CD4-positive, CD25-positive, alpha-beta regulatory T cell (primary cell): ENCODE results near the gene PIK3CA. TPM values are rescaled to one million over a fixed set of nuclear protein-coding genes. Genes with fewer than 3 reads are reported as not detected.
"Not testable (repeated sequence)": the region's sequence is repeated elsewhere in the genome, so short reads cannot be mapped to it uniquely, and the experiment has no call there.

Experiments used
- ATAC-seq, 2 donors: fragments of 150-1000 bp; cut with Tn5 transposase; one replicate each; pipeline ENCODE4 v1.10.0; 2021; ENCODE audit warnings: low read depth in 2 of 2, moderate number of reproducible peaks in 2 of 2, moderate library complexity in 1 of 2
- DNase-seq, 3 donors: peaks; one replicate each; pipeline versions ENCODE4 v3.0.0 to v3.0.0-alpha.2; 2012 to 2022; ENCODE audit warnings: mixed read lengths in 1 of 3
- H3K27ac ChIP-seq: one replicate; pipeline ENCODE4 v1.7.0; 2013; ENCODE audit warnings: mild to moderate bottlenecking, low read length; ENCODE audit not compliant: insufficient read depth, poor library complexity, severe bottlenecking
- H3K27me3 ChIP-seq: one replicate; pipeline ENCODE4 v1.7.0; 2013; ENCODE audit warnings: low read length; ENCODE audit not compliant: control insufficient read depth, insufficient read depth
- H3K36me3 ChIP-seq: one replicate; pipeline ENCODE4 v1.7.0; 2013; ENCODE audit warnings: mild to moderate bottlenecking, low read length, moderate library complexity; ENCODE audit not compliant: control insufficient read depth, insufficient read depth
- H3K4me1 ChIP-seq: 2 replicates; pipeline ENCODE4 v1.7.0; 2013; ENCODE audit warnings: mild to moderate bottlenecking, low read length; ENCODE audit not compliant: insufficient read depth, control insufficient read depth, poor library complexity, severe bottlenecking
- H3K4me3 ChIP-seq: one replicate; pipeline ENCODE4 v1.7.0; 2013; ENCODE audit warnings: low read depth, mild to moderate bottlenecking, low read length, moderate library complexity
- H3K9me3 ChIP-seq, 2 experiments: 1 replicate in 1 of 2; 2 replicates in 1 of 2; pipeline ENCODE4 v1.7.0; 2013; ENCODE audit warnings: low read length in 2 of 2, mild to moderate bottlenecking in 1 of 2, moderate library complexity in 1 of 2; ENCODE audit not compliant: control insufficient read depth in 2 of 2
- H3K27ac Mint-ChIP-seq, 3 donors: one replicate each; pipeline ENCODE4 v1.8.0; 2020 to 2022; ENCODE audit warnings: mild to moderate bottlenecking in 3 of 3, mixed read lengths in 3 of 3, moderate library complexity in 2 of 3
- H3K27me3 Mint-ChIP-seq: one replicate; pipeline ENCODE4 v1.8.0; 2022; ENCODE audit warnings: mild to moderate bottlenecking, mixed read lengths
- H3K36me3 Mint-ChIP-seq: one replicate; pipeline ENCODE4 v1.8.0; 2020; ENCODE audit warnings: mixed read lengths
- H3K4me1 Mint-ChIP-seq, 4 donors: one replicate each; pipeline ENCODE4 v1.8.0; 2020 to 2022; ENCODE audit warnings: mixed read lengths in 4 of 4, mild to moderate bottlenecking in 1 of 4
- H3K4me3 Mint-ChIP-seq, 4 donors: one replicate each; pipeline ENCODE4 v1.8.0; 2020 to 2022; ENCODE audit warnings: mild to moderate bottlenecking in 4 of 4, mixed read lengths in 4 of 4, moderate library complexity in 3 of 4
- H3K9me3 Mint-ChIP-seq, 7 donors: one replicate each; pipeline ENCODE4 v1.8.0; 2020 to 2022; ENCODE audit warnings: mixed read lengths in 7 of 7, mild to moderate bottlenecking in 3 of 7, moderate library complexity in 2 of 7
- polyA plus RNA-seq, 4 donors: library from polyadenylated mRNA; unstranded; fragments of 300-500 nt; fragmentation: Illumina TruSeq; gene quantifications; one replicate each; pipeline ENCODE4 v1.2.3, GENCODE V29; 2021
- total RNA-seq: library from RNA; stranded (reverse); gene quantifications from one replicate; pipeline ENCODE4 v1.2.3, GENCODE V29; 2022

PIK3CA gene
- total and polyA plus RNA-seq, 5 donors from 2014 or later = 15.8 to 38.0 (median 19.6) TPM

GRCh38 chr3:179250803-179251476 is 102.8 kb downstream of the PIK3CA start, which contains the start of gene KCNMB3:
KCNMB3 (minus strand) TSS chr3:179251114; CDS start chr3:179250990, 124 bp downstream.
- Mint-ChIP-seq H3K4me3 (no peak within 1 kb of the TSS), H3K9me3 (no peaks in the 10 kb centered on the region), H3K36me3 (peaks cover 4% of the 10 kb centered on the region), H3K27ac (no peak within 1 kb of the TSS), H3K4me1 (peaks cover 0 to 4% (median under 1%) of the 10 kb centered on the region in 4 donors), H3K27me3 (peaks cover 5% of the 10 kb centered on the region)
- Histone ChIP-seq H3K27ac (no peak within 1 kb of the TSS), H3K27me3 (no peaks in the 10 kb centered on the region), H3K36me3 (no peaks in the 10 kb centered on the region), H3K4me1 (no peaks in the 10 kb centered on the region), H3K9me3 (no peaks in the 10 kb centered on the region), H3K4me3 (no peak within 1 kb of the TSS)
- DNase-seq = no peak
- ATAC-seq = no peak

GRCh38 chr3:179256813-179257212 is 108.7 kb downstream of the PIK3CA start:
- ATAC-seq (no peak), DNase-seq (no peak)
- no peaks in the 10 kb centered on the region for H3K9me3 ChIP-seq
- H3K36me3 Mint-ChIP-seq = no peaks in the 10 kb centered on the region
- peaks cover 12 to 27% (median 19%) of the 10 kb centered on the region in 4 donors for H3K4me1 Mint-ChIP-seq
- H3K4me3 ChIP-seq = no peak overlapping the region
- no peak overlapping the region for H3K27ac ChIP-seq
- H3K36me3 ChIP-seq = no peaks in the 10 kb centered on the region
- no peak overlapping the region for H3K27ac Mint-ChIP-seq
- H3K27me3 ChIP-seq = no peaks in the 10 kb centered on the region
- H3K4me1 ChIP-seq = peaks cover 8% of the 10 kb centered on the region
- H3K9me3 Mint-ChIP-seq = peaks cover 0 to 8% (median 5%) of the 10 kb centered on the region in 7 donors
- H3K27me3 Mint-ChIP-seq = peaks cover 5% of the 10 kb centered on the region
- no peak overlapping the region for H3K4me3 Mint-ChIP-seq

- H3K27ac ChIP-seq, H3K27me3 Mint-ChIP-seq, ATAC-seq, H3K27me3 ChIP-seq, H3K36me3 Mint-ChIP-seq, H3K4me3 ChIP-seq, H3K9me3 ChIP-seq, DNase-seq, H3K36me3 ChIP-seq, H3K4me3 Mint-ChIP-seq, H3K9me3 Mint-ChIP-seq, H3K27ac Mint-ChIP-seq: not testable (repeated sequence)
- peaks cover 12% of the 10 kb centered on the region for H3K4me1 ChIP-seq
- H3K4me1 Mint-ChIP-seq = peaks cover 12 to 29% (median 19%) of the 10 kb centered on the region in 4 donors
Measured at GRCh38 chr3:179257742-179258141, 109.6 kb downstream of the PIK3CA start.

GRCh38 chr3:179258820-179259219 is 110.7 kb downstream of the PIK3CA start:
- Histone ChIP-seq H3K4me3 (no peak overlapping the region), H3K4me1 (peaks cover 12% of the 10 kb centered on the region), H3K27ac (no peak overlapping the region), H3K36me3 (no peaks in the 10 kb centered on the region), H3K27me3 (no peaks in the 10 kb centered on the region), H3K9me3 (no peaks in the 10 kb centered on the region)
- Mint-ChIP-seq H3K9me3 (peaks cover 0 to 8% (median 5%) of the 10 kb centered on the region in 7 donors), H3K27ac (no peak overlapping the region), H3K4me1 (peaks cover 12 to 29% (median 19%) of the 10 kb centered on the region in 4 donors), H3K27me3 (peaks cover 5% of the 10 kb centered on the region), H3K4me3 (no peak overlapping the region), H3K36me3 (no peaks in the 10 kb centered on the region)
- DNase-seq (peak in 1 of 3 donors; percentile 5), ATAC-seq (no peak)

- not testable (repeated sequence) for ATAC-seq, H3K27me3 Mint-ChIP-seq, H3K9me3 Mint-ChIP-seq, H3K36me3 ChIP-seq, H3K36me3 Mint-ChIP-seq, H3K27ac ChIP-seq, H3K9me3 ChIP-seq, DNase-seq, H3K27me3 ChIP-seq
- Mint-ChIP-seq H3K4me3 (peak overlapping the region in 3 of 4 donors; percentile 62 to 85 (median 77)), H3K4me1 (peaks cover 12 to 29% (median 19%) of the 10 kb centered on the region in 4 donors), H3K27ac (peak overlapping the region; percentile 60 to 78 (median 66))
- peak overlapping the region; percentile 57 for H3K4me3 ChIP-seq
- H3K4me1 ChIP-seq = peaks cover 12% of the 10 kb centered on the region
Measured at GRCh38 chr3:179259959-179260756, 112.0 kb downstream of the PIK3CA start.

GRCh38 chr3:179260949-179261765 is 113.0 kb downstream of the PIK3CA start:
- Mint-ChIP-seq H3K27ac (peak overlapping the region in 2 of 3 donors; percentile 60 to 66), H3K4me3 (peak overlapping the region; percentile 76 to 91 (median 84)), H3K27me3 (peaks cover 11% of the 10 kb centered on the region), H3K4me1 (peaks cover 10 to 29% (median 16%) of the 10 kb centered on the region in 4 donors), H3K9me3 (peaks cover 0 to 8% (median 5%) of the 10 kb centered on the region in 7 donors), H3K36me3 (no peaks in the 10 kb centered on the region)
- H3K27me3 ChIP-seq = peaks cover 1% of the 10 kb centered on the region
- ATAC-seq = peak; percentile 88
- H3K27ac ChIP-seq = no peak overlapping the region
- H3K36me3 ChIP-seq = no peaks in the 10 kb centered on the region
- DNase-seq = peak; percentile 61 to 79 (median 61)
- no peaks in the 10 kb centered on the region for H3K9me3 ChIP-seq
- H3K4me3 ChIP-seq = peak overlapping the region; percentile 88
- peaks cover 12% of the 10 kb centered on the region for H3K4me1 ChIP-seq

GRCh38 chr3:179263134-179263533 is 115.0 kb downstream of the PIK3CA start:
- no peak overlapping the region for H3K27ac Mint-ChIP-seq

More at GRCh38 chr3:179263134-179263533, 115.0 kb downstream of the PIK3CA start:
- H3K27me3 Mint-ChIP-seq = peaks cover 26% of the 10 kb centered on the region
- Histone ChIP-seq H3K27ac (no peak overlapping the region), H3K4me1 (peaks cover 12% of the 10 kb centered on the region), H3K27me3 (peaks cover 1% of the 10 kb centered on the region), H3K36me3 (no peaks in the 10 kb centered on the region), H3K4me3 (no peak overlapping the region), H3K9me3 (no peaks in the 10 kb centered on the region)
- ATAC-seq = no peak
- no peak overlapping the region for H3K4me3 Mint-ChIP-seq
- peaks cover 0 to 8% (median 5%) of the 10 kb centered on the region in 7 donors for H3K9me3 Mint-ChIP-seq
- H3K4me1 Mint-ChIP-seq = peaks cover 9 to 29% (median 16%) of the 10 kb centered on the region in 4 donors
- H3K36me3 Mint-ChIP-seq = no peaks in the 10 kb centered on the region
- DNase-seq = no peak
